ENCODE results near the gene ARID4B. TPM values are rescaled to one million over a fixed set of nuclear protein-coding genes. Genes with fewer than 3 reads are reported as not detected.

Gene ARID4B
- total RNA-seq, 1 donor, result 36.7 TPM

DNA sequence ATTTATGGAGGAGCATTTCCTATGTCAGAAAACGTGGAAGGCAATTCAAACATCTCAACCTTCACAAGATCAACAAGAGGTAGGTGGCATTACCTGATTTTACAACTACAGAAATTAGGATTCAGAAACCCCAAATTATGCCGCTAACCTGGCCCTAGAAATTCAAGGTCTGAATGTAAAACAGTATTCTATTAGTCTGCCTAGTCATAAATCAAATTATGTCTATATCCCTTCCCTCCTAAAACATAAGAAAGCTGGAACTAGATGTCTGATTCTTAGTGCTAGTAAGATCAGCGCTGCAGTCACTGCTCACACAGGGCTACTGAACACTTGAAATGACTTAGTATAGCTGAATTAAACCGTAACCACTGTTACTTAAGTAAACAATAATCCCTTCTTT is 200.8 kb downstream of the ARID4B start:
- TF ChIP-seq, protein P1, sequence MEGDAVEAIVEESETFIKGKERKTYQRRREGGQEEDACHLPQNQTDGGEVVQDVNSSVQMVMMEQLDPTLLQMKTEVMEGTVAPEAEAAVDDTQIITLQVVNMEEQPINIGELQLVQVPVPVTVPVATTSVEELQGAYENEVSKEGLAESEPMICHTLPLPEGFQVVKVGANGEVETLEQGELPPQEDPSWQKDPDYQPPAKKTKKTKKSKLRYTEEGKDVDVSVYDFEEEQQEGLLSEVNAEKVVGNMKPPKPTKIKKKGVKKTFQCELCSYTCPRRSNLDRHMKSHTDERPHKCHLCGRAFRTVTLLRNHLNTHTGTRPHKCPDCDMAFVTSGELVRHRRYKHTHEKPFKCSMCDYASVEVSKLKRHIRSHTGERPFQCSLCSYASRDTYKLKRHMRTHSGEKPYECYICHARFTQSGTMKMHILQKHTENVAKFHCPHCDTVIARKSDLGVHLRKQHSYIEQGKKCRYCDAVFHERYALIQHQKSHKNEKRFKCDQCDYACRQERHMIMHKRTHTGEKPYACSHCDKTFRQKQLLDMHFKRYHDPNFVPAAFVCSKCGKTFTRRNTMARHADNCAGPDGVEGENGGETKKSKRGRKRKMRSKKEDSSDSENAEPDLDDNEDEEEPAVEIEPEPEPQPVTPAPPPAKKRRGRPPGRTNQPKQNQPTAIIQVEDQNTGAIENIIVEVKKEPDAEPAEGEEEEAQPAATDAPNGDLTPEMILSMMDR (IDR thresholded peaks at IDR 0.05; ENCODE audit: insufficient read depth, low read length), result no peak
- peak; percentile 20 for DNase-seq (ENCODE audit: low read depth)
- H3K4me3 ChIP-seq (ENCODE audit: low read depth, low read length), result peak overlapping the region; percentile 97

DNA sequence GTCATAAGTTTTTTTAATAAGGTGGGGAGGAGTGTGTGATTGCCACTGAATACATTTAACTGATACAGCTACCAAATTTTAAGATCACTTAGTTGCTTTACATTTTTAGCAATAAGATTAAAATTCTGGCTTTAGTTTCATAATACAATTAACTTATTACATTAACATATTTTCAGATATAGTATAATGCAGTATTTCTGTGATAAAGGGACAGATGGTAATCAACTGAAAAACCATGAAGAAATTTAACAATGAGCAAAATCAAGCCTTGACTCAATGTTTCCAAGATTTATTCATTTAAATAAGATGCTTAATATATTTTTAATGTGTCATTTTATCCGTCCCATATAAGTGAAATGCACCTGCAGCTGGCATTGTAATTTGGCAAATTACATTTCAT is 203.3 kb downstream of the ARID4B start:
- H3K4me3 ChIP-seq (ENCODE audit: low read depth, low read length), result no peak overlapping the region
- TF ChIP-seq, protein P1 (IDR thresholded peaks at IDR 0.05; ENCODE audit: insufficient read depth, low read length), result no peak
- no peak for DNase-seq (ENCODE audit: low read depth)

DNA sequence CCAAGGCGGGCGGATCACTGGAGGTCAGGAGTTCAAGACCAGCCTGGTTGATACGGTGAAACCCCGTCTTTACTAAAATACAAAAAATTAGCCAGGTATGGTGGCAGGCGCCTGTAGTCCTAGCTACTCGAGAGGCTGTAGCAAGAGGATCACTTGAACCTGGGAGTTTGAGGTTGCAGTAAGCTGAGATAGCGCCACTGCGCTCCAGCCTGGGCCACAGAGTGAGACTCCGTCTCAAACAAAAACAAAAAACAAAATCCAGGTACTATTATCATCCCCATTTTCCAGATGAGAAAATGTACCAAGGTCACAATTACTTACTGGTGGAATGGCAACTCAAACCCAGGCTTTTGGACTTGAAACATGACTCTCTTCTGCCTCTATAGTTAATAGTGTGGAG is 203.9 kb downstream of the ARID4B start:
- TF ChIP-seq, protein P1 (IDR thresholded peaks at IDR 0.05; ENCODE audit: insufficient read depth, low read length), result no peak
- no peak overlapping the region for H3K4me3 ChIP-seq (ENCODE audit: low read depth, low read length)
- DNase-seq (ENCODE audit: low read depth), result no peak

DNA sequence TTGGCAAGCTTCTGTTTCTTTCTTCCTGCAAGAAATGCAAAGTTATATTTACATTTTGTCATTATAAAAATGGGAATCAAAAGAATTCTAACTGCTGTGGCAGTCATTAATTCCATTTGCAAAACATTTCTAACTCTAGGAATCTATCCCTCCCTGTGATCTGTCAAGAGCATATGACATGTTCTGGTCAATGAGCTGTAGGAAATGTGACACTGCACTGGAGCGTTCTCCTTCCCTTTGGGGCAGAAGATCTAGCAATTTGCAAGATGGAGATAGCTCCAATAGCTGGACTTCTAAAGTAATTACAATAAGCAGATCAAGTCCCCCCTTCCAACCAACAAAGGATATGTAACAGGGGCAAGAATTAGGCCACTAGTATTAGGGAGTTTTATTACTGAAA is 205.6 kb downstream of the ARID4B start:
- no peak for DNase-seq (ENCODE audit: low read depth)
- H3K4me3 ChIP-seq (ENCODE audit: low read depth, low read length), result no peak overlapping the region
- TF ChIP-seq, protein P1 (IDR thresholded peaks at IDR 0.05; ENCODE audit: insufficient read depth, low read length), result no peak

Small RNAs within 50 kb of the gene (small RNA-seq; reads per million reads assigned to genes)
- gene AL391994.1 (not detected), gene MIR4753 (not detected), gene SNORA14B (171 reads per million, percentile 98 among the genes with 10 or more reads in this experiment)

Other genes starting within 250 kb of the ARID4B start
- 96.5 and 107 TPM in 2 replicates for gene TOMM20, start 199.3 kb downstream of the ARID4B start, total RNA-seq (ENCODE audit: low replicate concordance)
- 55.2 and 118 TPM in 2 replicates for gene RBM34, start 166.9 kb downstream of the ARID4B start, total RNA-seq (ENCODE audit: low replicate concordance)
- 27.7 and 41.8 TPM in 2 replicates for gene GGPS1, start 391 bp upstream of the ARID4B start, total RNA-seq (ENCODE audit: low replicate concordance)
- 25.5 and 30.5 TPM in 2 replicates for gene TBCE, start 39.2 kb upstream of the ARID4B start, total RNA-seq (ENCODE audit: low replicate concordance)
- gene B3GALNT2, start 176.3 kb upstream of the ARID4B start, total RNA-seq (ENCODE audit: low replicate concordance), result 43.0 and 69.4 TPM in 2 replicates